CD14-positive monocyte (primary cell): Measurements from ENCODE around the gene KCNC3. TPM values are rescaled to one million over a fixed set of nuclear protein-coding genes. Genes with fewer than 3 reads are reported as not detected.

Source experiments
- DNase-seq, 3 donors: peaks; one replicate each; pipeline ENCODE4 v3.0.0-alpha.2; 2011 to 2022
- H2AFZ ChIP-seq: 2 replicates; pipeline ENCODE4 v1.6.0; 2012; ENCODE audit warnings: mild to moderate bottlenecking, low read depth, low read length, inconsistent platforms; ENCODE audit not compliant: insufficient read depth, poor library complexity, severe bottlenecking
- H3K27ac ChIP-seq, 2 donors: 1 replicate in 1 of 2; 2 replicates in 1 of 2; pipeline ENCODE4 v1.5.1; 2012 to 2013; ENCODE audit warnings: low read length in 2 of 2, control low read depth in 1 of 2, inconsistent platforms in 1 of 2, low read depth in 1 of 2, mild to moderate bottlenecking in 1 of 2
- H3K27me3 ChIP-seq, 2 donors: one replicate each; pipeline versions ENCODE4 v1.6.0 to v1.6.1; 2011 to 2013; ENCODE audit warnings: low read length in 2 of 2; ENCODE audit not compliant: control insufficient read depth in 2 of 2, insufficient read depth in 2 of 2
- H3K36me3 ChIP-seq, 2 donors: replicated peaks in 1 of 2; 1 replicate in 1 of 2; 2 replicates in 1 of 2; pipeline versions ENCODE4 v1.5.1 to v1.6.1; 2012 to 2013; ENCODE audit warnings: low read length in 2 of 2, control low read depth in 1 of 2, inconsistent platforms in 1 of 2, mild to moderate bottlenecking in 1 of 2; ENCODE audit not compliant: insufficient read depth in 2 of 2, control insufficient read depth in 1 of 2
- H3K4me1 ChIP-seq, 2 donors: 1 replicate in 1 of 2; 2 replicates in 1 of 2; pipeline versions ENCODE4 v1.5.1 to v1.6.1; 2012 to 2013; ENCODE audit warnings: low read length in 2 of 2, control low read depth in 1 of 2, inconsistent platforms in 1 of 2, mild to moderate bottlenecking in 1 of 2, moderate library complexity in 1 of 2; ENCODE audit not compliant: insufficient read depth in 2 of 2, control insufficient read depth in 1 of 2
- H3K4me2 ChIP-seq: replicated peaks from 2 replicates; pipeline ENCODE3; 2012; ENCODE audit warnings: low read length, moderate library complexity, mild to moderate bottlenecking; ENCODE audit not compliant: poor library complexity, severe bottlenecking; ENCODE audit errors: extremely low read depth
- H3K4me3 ChIP-seq, 3 experiments: fragments of 200-600 bp in 1 of 3; sonication (generic) in 1 of 3; replicated peaks in 1 of 3; 1 replicate in 2 of 3; 2 replicates in 1 of 3; pipeline ENCODE4 v1.5.1; 2011 to 2013; ENCODE audit warnings: low read length in 3 of 3, mild to moderate bottlenecking in 3 of 3, control low read depth in 2 of 3, low read depth in 2 of 3, inconsistent platforms in 1 of 3, moderate library complexity in 1 of 3
- H3K79me2 ChIP-seq: 2 replicates; pipeline ENCODE4 v1.6.0; 2012; ENCODE audit warnings: mild to moderate bottlenecking, control low read depth, inconsistent platforms, low read length, moderate library complexity; ENCODE audit not compliant: insufficient read depth
- H3K9ac ChIP-seq: 2 replicates; pipeline ENCODE4 v1.6.0; 2017; ENCODE audit warnings: low read length, mild to moderate bottlenecking; ENCODE audit not compliant: insufficient read depth, poor library complexity, severe bottlenecking
- H3K9me3 ChIP-seq, 2 donors: replicated peaks in 1 of 2; 1 replicate in 1 of 2; 2 replicates in 1 of 2; pipeline versions ENCODE4 v1.5.1 to v1.6.1; 2012 to 2013; ENCODE audit warnings: low read length in 2 of 2, control low read depth in 1 of 2; ENCODE audit not compliant: control insufficient read depth in 1 of 2, insufficient read depth in 1 of 2
- H4K20me1 ChIP-seq: 2 replicates; pipeline ENCODE4 v1.6.0; 2012; ENCODE audit warnings: mild to moderate bottlenecking, low read length, control low read depth, moderate library complexity; ENCODE audit not compliant: insufficient read depth
- H3K27ac Mint-ChIP-seq, 7 donors: one replicate each; pipeline ENCODE4 v1.8.0; 2020; ENCODE audit warnings: mild to moderate bottlenecking in 7 of 7, mixed read lengths in 7 of 7, moderate library complexity in 6 of 7, inconsistent platforms in 2 of 7
- H3K27me3 Mint-ChIP-seq, 3 donors: one replicate each; pipeline ENCODE4 v1.8.0; 2021 to 2022; ENCODE audit warnings: low read depth in 3 of 3, mild to moderate bottlenecking in 3 of 3, mixed read lengths in 3 of 3, moderate library complexity in 3 of 3, inconsistent platforms in 1 of 3
- H3K36me3 Mint-ChIP-seq, 2 donors: one replicate each; pipeline ENCODE4 v1.8.0; 2020; ENCODE audit warnings: mixed read lengths in 2 of 2, inconsistent platforms in 1 of 2, mild to moderate bottlenecking in 1 of 2
- H3K4me1 Mint-ChIP-seq: one replicate; pipeline ENCODE4 v1.8.0; 2020; ENCODE audit warnings: mild to moderate bottlenecking, mixed read lengths
- H3K4me3 Mint-ChIP-seq, 2 donors: one replicate each; pipeline ENCODE4 v1.8.0; 2020; ENCODE audit warnings: mild to moderate bottlenecking in 2 of 2, mixed read lengths in 2 of 2, moderate library complexity in 1 of 2
- H3K9me3 Mint-ChIP-seq, 7 donors: one replicate each; pipeline ENCODE4 v1.8.0; 2020 to 2022; ENCODE audit warnings: mixed read lengths in 7 of 7, mild to moderate bottlenecking in 6 of 7, moderate library complexity in 6 of 7, inconsistent platforms in 2 of 7
- WGBS: methylation state at CpG from one replicate; pipeline ENCODE4 v1.1.5; 2013; ENCODE audit warnings: missing lambda C conversion rate; ENCODE audit not compliant: insufficient coverage; 5-methylcytosine and 5-hydroxymethylcytosine counted together
- intact Hi-C, 2 donors: fragments of 100-400 bp; cut with micrococcal nuclease; formaldehyde crosslinking; loops; one replicate each; pipeline versions ENCODE4 v1.15.0 to v1.15.1; 2023
- polyA plus RNA-seq, 3 donors: library from polyadenylated mRNA; depleted of rRNA in 1 of 3; unstranded in 2 of 3; stranded (reverse) in 1 of 3; fragments of 300-500 nt in 2 of 3; fragments of >200 nt in 1 of 3; fragmentation: Illumina TruSeq in 2 of 3; gene quantifications; 1 replicate in 2 of 3; 2 replicates in 1 of 3; pipeline ENCODE4 v1.2.3, GENCODE V29; 2012 to 2021
- TF ChIP-seq, protein P1 (sequence below): fragments of 200-600 bp; IDR thresholded peaks from one replicate; pipeline ENCODE4 v1.8.0; 2022; ENCODE audit warnings: antibody characterized with exemption, mild to moderate bottlenecking

KCNC3 gene
- polyA plus RNA-seq, 3 donors: 0.04 to 23.6 TPM; not detected in 1

DNA sequence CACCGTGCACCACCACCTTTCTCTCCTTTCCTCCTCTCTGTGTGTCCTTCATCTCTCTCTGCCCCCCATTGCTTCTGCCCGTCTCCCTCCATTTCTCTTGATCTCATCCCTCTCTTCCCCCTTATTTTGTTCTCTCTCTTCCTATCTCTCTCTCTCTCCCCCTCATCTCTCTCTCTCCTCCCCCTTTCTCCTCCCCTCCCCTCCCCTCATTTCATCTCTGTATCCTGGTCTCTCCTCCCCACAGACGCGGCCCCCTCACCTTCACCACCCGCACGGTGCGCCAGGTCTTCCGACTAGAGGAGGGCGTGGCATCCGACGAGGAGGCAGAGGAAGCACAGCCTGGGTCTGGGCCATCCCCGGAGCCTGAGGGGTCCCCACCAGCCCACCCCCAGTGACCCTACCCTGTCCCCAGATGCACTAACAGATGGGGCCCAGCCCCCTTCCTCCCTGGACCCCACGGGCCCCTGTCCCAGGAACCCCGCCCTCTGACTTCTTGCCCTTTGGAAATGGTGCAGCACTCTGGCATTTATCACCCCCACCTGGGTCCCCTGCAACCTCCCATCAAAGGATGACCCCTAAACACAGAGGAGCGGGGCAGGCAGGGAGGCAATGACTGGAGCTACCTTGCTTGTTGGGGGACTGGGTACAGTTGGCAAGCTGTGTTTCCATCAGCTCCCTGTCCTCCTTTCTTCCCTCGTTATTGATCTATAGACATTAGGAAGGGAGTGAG is 19.6 kb downstream of the KCNC3 start:
- TF ChIP-seq, protein P1, sequence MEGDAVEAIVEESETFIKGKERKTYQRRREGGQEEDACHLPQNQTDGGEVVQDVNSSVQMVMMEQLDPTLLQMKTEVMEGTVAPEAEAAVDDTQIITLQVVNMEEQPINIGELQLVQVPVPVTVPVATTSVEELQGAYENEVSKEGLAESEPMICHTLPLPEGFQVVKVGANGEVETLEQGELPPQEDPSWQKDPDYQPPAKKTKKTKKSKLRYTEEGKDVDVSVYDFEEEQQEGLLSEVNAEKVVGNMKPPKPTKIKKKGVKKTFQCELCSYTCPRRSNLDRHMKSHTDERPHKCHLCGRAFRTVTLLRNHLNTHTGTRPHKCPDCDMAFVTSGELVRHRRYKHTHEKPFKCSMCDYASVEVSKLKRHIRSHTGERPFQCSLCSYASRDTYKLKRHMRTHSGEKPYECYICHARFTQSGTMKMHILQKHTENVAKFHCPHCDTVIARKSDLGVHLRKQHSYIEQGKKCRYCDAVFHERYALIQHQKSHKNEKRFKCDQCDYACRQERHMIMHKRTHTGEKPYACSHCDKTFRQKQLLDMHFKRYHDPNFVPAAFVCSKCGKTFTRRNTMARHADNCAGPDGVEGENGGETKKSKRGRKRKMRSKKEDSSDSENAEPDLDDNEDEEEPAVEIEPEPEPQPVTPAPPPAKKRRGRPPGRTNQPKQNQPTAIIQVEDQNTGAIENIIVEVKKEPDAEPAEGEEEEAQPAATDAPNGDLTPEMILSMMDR: no peak
- Histone ChIP-seq H3K4me2 (no peak overlapping the region), H3K9ac (no peak overlapping the region), H3K27me3 (peaks cover 27 to 49% of the 10 kb centered on the region in 2 donors), H3K27ac (no peak overlapping the region), H2AFZ (no peak overlapping the region), H4K20me1 (no peaks in the 10 kb centered on the region), H3K36me3 (no peaks in the 10 kb centered on the region), H3K9me3 (peaks cover 0 to 21% of the 10 kb centered on the region in 2 donors), H3K79me2 (no peaks in the 10 kb centered on the region), H3K4me3 (no peak overlapping the region), H3K4me1 (no peaks in the 10 kb centered on the region)
- DNase-seq: no peak
- H3K27ac Mint-ChIP-seq: no peak overlapping the region
- H3K36me3 Mint-ChIP-seq: no peaks in the 10 kb centered on the region
- no peaks in the 10 kb centered on the region for H3K4me1 Mint-ChIP-seq
- peak overlapping the region; percentile 6 to 35 for H3K4me3 Mint-ChIP-seq
- H3K27me3 Mint-ChIP-seq: peaks cover 58 to 78% (median 69%) of the 10 kb centered on the region in 3 donors
- peaks cover 0 to 23% (median 11%) of the 10 kb centered on the region in 7 donors for H3K9me3 Mint-ChIP-seq
- intact Hi-C loops: no loop called here
- WGBS: 79% methylated on average over 13 of the region's 16 CpGs

DNA sequence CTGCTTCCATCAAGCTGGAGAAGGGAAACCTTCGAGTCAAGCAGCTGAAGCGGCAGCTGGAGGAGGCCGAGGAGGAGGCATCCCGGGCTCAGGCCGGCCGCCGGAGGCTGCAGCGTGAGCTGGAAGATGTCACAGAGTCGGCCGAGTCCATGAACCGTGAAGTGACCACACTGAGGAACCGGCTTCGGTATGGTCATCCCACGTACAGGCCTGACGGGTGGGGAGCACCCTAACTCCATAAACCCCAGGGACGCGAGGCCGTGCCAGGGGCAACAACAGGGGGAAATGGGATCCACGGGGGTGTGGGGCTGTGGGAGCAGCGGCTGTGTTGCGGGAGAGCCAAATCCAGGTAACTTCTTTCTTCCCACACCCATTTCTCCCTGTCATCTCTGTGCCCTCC is 20.2 kb downstream of the KCNC3 start:
- DNase-seq: no peak
- TF ChIP-seq, protein P1: no peak

More for the DNA sequence above, 20.2 kb downstream of the KCNC3 start:
- Histone ChIP-seq H3K4me1 (no peaks in the 10 kb centered on the region), H3K27ac (no peak overlapping the region), H3K9ac (no peak overlapping the region), H3K27me3 (peaks cover 22 to 44% of the 10 kb centered on the region in 2 donors), H3K4me3 (no peak overlapping the region), H3K4me2 (no peak overlapping the region), H3K9me3 (peaks cover 0 to 18% of the 10 kb centered on the region in 2 donors), H3K36me3 (no peaks in the 10 kb centered on the region), H4K20me1 (no peaks in the 10 kb centered on the region), H2AFZ (no peak overlapping the region), H3K79me2 (no peaks in the 10 kb centered on the region)
- WGBS: 95% methylated on average over 19 of the region's 21 CpGs
- Mint-ChIP-seq H3K36me3 (no peaks in the 10 kb centered on the region), H3K4me1 (no peaks in the 10 kb centered on the region), H3K4me3 (peak overlapping the region in 1 of 2 donors; percentile 6), H3K9me3 (peaks cover 0 to 24% (median 10%) of the 10 kb centered on the region in 7 donors), H3K27ac (no peak overlapping the region), H3K27me3 (peaks cover 53 to 74% (median 63%) of the 10 kb centered on the region in 3 donors)
- intact Hi-C loops: no loop called here
